Right atrium auricular region (tissue), 2 donors: ENCODE results near the gene SLC7A14. TPM values are rescaled to one million over a fixed set of nuclear protein-coding genes. Genes with fewer than 3 reads are reported as not detected.

Experiments
- DNase-seq: peaks from one replicate; pipeline ENCODE4 v3.0.0-alpha.2; 2019; ENCODE audit warnings: low spot score
- H3K27ac ChIP-seq, 2 donors: fragments of 200-600 bp; sonication (generic); 1 replicate in 1 of 2; 2 replicates in 1 of 2; pipeline ENCODE4 v1.5.1; 2016 to 2019
- H3K27me3 ChIP-seq, 2 donors: fragments of 200-600 bp; sonication (generic); one replicate each; pipeline versions ENCODE4 v1.5.1 to v1.6.0; 2017 to 2019
- H3K36me3 ChIP-seq: fragments of 200-600 bp; sonication (generic); one replicate; pipeline ENCODE4 v1.5.1; 2016
- H3K4me1 ChIP-seq, 2 donors: fragments of 200-600 bp; sonication (generic); one replicate each; pipeline versions ENCODE4 v1.5.1 to v1.6.0; 2017 to 2019
- H3K4me3 ChIP-seq, 2 donors: fragments of 200-600 bp; sonication (generic); 1 replicate in 1 of 2; 2 replicates in 1 of 2; pipeline ENCODE4 v1.5.1; 2017 to 2019; ENCODE audit warnings: mild to moderate bottlenecking in 1 of 2, moderate library complexity in 1 of 2
- H3K9me3 ChIP-seq, 2 donors: fragments of 200-600 bp; sonication (generic); one replicate each; pipeline ENCODE4 v1.5.1; 2019
- CTCF ChIP-seq, 2 donors: fragments of 200-600 bp; sonication (generic); IDR thresholded peaks; one replicate each; pipeline ENCODE4 v1.5.1; 2019; ENCODE audit warnings: antibody characterized with exemption in 2 of 2
- total RNA-seq, 2 donors: library from RNA; depleted of rRNA; stranded (reverse); fragments of >200 nt; gene quantifications; one replicate each; pipeline ENCODE4 v1.1.0, GENCODE V29; 2016

Gene SLC7A14
- total RNA-seq, 2 donors from 2014 or later: not detected

- Histone ChIP-seq H3K27me3 (no peaks in the 10 kb centered on the region), H3K4me3 (no peak overlapping the region), H3K36me3 (no peaks in the 10 kb centered on the region), H3K9me3 (no peaks in the 10 kb centered on the region), H3K4me1 (no peaks in the 10 kb centered on the region), H3K27ac (no peak overlapping the region)
- no peak for DNase-seq
- no peak for TF ChIP-seq CTCF (IDR thresholded peaks at IDR 0.05)
Measured at GRCh38 chr3:170432416-170432815, 153.5 kb downstream of the SLC7A14 start.

- no peak for DNase-seq
- Histone ChIP-seq H3K36me3 (no peaks in the 10 kb centered on the region), H3K27me3 (no peaks in the 10 kb centered on the region), H3K4me3 (no peak overlapping the region), H3K9me3 (no peaks in the 10 kb centered on the region), H3K4me1 (no peaks in the 10 kb centered on the region), H3K27ac (no peak overlapping the region)
- peak in 1 of 2 donors; percentile 12 for TF ChIP-seq CTCF (IDR thresholded peaks at IDR 0.05)
Measured at GRCh38 chr3:170431054-170431453, 154.8 kb downstream of the SLC7A14 start.

- Histone ChIP-seq H3K9me3 (no peaks in the 10 kb centered on the region), H3K36me3 (no peaks in the 10 kb centered on the region), H3K27ac (no peak overlapping the region), H3K4me1 (no peaks in the 10 kb centered on the region), H3K4me3 (no peak overlapping the region), H3K27me3 (no peaks in the 10 kb centered on the region)
- DNase-seq: no peak
- no peak for TF ChIP-seq CTCF (IDR thresholded peaks at IDR 0.05)
Measured at GRCh38 chr3:170429050-170429449, 156.8 kb downstream of the SLC7A14 start.

- Histone ChIP-seq H3K27ac (no peak overlapping the region), H3K27me3 (no peaks in the 10 kb centered on the region), H3K4me3 (no peak overlapping the region), H3K9me3 (no peaks in the 10 kb centered on the region), H3K4me1 (no peaks in the 10 kb centered on the region), H3K36me3 (no peaks in the 10 kb centered on the region)
- no peak for DNase-seq
- TF ChIP-seq CTCF (IDR thresholded peaks at IDR 0.05): no peak
Measured at GRCh38 chr3:170428095-170428494, 157.8 kb downstream of the SLC7A14 start.

GRCh38 chr3:170426240-170426797, 159.6 kb downstream of the SLC7A14 start:
- Histone ChIP-seq H3K36me3 (no peaks in the 10 kb centered on the region), H3K9me3 (no peaks in the 10 kb centered on the region), H3K27ac (no peak overlapping the region), H3K27me3 (no peaks in the 10 kb centered on the region), H3K4me1 (peaks cover 0 to 1% of the 10 kb centered on the region in 2 donors), H3K4me3 (no peak overlapping the region)
- no peak for TF ChIP-seq CTCF (IDR thresholded peaks at IDR 0.05)
- DNase-seq: no peak
